GM23248 (cell line): ENCODE measurements around the gene SLC35D3.

Source experiments
- EZH2 ChIP-seq: fragments of 200-600 bp; sonication (generic); IDR thresholded peaks from 2 replicates; pipeline ENCODE4 v1.6.1; 2018; ENCODE audit warnings: antibody characterized with exemption, mild to moderate bottlenecking; ENCODE audit not compliant: insufficient read depth, poor library complexity, severe bottlenecking
- EZH2phosphoT487 ChIP-seq: fragments of 200-600 bp; sonication (generic); IDR thresholded peaks from 2 replicates; pipeline ENCODE4 v1.6.1; 2018; ENCODE audit warnings: antibody characterized with exemption, moderate library complexity, mild to moderate bottlenecking, low read depth; ENCODE audit not compliant: insufficient read depth

- TF ChIP-seq EZH2phosphoT487 (no peak), EZH2 (no peak)
Measured at GRCh38 chr6:136962661-136963060, 40.6 kb downstream of the SLC35D3 start.
